Nephron progenitor cell (in vitro differentiated cells): ENCODE measurements around the gene ETV7.

ENCODE experiments used
- DNase-seq: peaks from one replicate; pipeline ENCODE4 v3.0.0; 2021
- H3K27ac Mint-ChIP-seq: 2 replicates; pipeline ENCODE4 v1.8.0; 2021; ENCODE audit warnings: mild to moderate bottlenecking, moderate library complexity, mixed read lengths
- H3K27me3 Mint-ChIP-seq: 2 replicates; pipeline ENCODE4 v1.8.0; 2021; ENCODE audit warnings: mild to moderate bottlenecking, low read depth, mixed read lengths; ENCODE audit not compliant: poor library complexity
- H3K36me3 Mint-ChIP-seq: 2 replicates; pipeline ENCODE4 v1.8.0; 2021; ENCODE audit warnings: low read depth, mixed read lengths
- H3K4me1 Mint-ChIP-seq: 2 replicates; pipeline ENCODE4 v1.8.0; 2021; ENCODE audit warnings: mixed read lengths
- H3K4me3 Mint-ChIP-seq: 2 replicates; pipeline ENCODE4 v1.8.0; 2021; ENCODE audit warnings: mild to moderate bottlenecking, moderate library complexity, mixed read lengths
- H3K9me3 Mint-ChIP-seq: 2 replicates; pipeline ENCODE4 v1.8.0; 2021; ENCODE audit warnings: mild to moderate bottlenecking, moderate library complexity, mixed read lengths
- TF ChIP-seq, protein P1 (sequence below): fragments of 200-600 bp; sonication (generic); IDR thresholded peaks from 2 replicates; pipeline ENCODE4 v1.5.0; 2021; ENCODE audit warnings: antibody characterized with exemption

ETV7 gene

DNA sequence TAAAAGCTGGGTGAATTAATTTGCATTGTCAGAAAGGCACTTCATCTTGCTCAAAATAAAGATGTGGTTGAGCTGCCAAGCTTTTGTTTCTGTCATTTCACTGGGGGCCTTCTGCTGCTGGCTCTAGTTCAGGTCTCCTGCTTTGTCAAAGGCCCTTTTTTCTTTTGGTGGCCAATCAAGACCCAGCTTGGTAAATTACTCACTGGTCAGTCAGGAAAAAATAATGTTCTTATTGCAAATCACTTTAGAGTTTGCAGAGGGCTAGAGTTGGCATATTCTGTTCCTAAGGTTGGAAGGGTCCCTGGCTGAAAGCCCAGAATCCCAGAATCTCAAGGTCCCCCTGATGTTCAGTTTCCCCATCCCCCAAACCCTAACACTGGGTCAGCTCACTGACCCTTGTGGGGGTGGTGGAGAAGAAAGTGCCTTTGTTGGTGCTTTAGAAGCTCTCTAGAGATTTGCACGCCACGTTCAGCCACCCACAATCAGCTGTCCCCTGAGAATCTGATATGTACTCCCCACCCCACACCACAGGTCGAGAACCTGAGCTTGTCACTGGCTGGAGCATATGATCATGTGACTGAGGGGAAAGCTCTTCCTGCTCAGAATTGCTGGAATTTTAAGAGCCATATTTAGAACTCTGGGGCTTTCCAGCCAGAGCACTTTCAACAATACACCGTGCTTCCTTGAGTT is 29.1 kb downstream of the ETV7 start:
- DNase-seq, result no peak
- TF ChIP-seq, protein P1, sequence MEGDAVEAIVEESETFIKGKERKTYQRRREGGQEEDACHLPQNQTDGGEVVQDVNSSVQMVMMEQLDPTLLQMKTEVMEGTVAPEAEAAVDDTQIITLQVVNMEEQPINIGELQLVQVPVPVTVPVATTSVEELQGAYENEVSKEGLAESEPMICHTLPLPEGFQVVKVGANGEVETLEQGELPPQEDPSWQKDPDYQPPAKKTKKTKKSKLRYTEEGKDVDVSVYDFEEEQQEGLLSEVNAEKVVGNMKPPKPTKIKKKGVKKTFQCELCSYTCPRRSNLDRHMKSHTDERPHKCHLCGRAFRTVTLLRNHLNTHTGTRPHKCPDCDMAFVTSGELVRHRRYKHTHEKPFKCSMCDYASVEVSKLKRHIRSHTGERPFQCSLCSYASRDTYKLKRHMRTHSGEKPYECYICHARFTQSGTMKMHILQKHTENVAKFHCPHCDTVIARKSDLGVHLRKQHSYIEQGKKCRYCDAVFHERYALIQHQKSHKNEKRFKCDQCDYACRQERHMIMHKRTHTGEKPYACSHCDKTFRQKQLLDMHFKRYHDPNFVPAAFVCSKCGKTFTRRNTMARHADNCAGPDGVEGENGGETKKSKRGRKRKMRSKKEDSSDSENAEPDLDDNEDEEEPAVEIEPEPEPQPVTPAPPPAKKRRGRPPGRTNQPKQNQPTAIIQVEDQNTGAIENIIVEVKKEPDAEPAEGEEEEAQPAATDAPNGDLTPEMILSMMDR, result no peak
- Mint-ChIP-seq H3K4me1 (peaks cover 8% of the 10 kb centered on the region), H3K4me3 (no peak overlapping the region), H3K36me3 (no peaks in the 10 kb centered on the region), H3K27ac (no peak overlapping the region), H3K27me3 (peaks cover 18% of the 10 kb centered on the region), H3K9me3 (peaks cover 7% of the 10 kb centered on the region)

DNA sequence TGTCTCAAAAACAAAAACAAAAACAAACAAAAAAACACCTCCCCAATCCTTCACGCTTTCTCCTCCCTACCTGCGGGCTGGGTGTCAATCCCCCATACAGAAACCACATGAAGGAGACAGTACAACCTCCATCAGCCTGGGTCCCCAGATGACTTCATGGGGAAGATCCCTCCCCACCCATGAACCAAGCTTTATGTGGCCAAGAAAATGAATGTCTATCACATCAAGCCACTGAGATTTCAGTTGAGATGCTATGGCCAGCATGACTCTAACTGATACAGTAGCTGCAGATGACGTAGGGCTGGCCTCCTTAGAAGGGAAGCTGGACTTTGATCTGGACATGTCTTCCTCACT is 29.6 kb downstream of the ETV7 start:
- Mint-ChIP-seq H3K36me3 (no peaks in the 10 kb centered on the region), H3K27ac (no peak overlapping the region), H3K27me3 (peaks cover 15% of the 10 kb centered on the region), H3K4me3 (no peak overlapping the region), H3K4me1 (peaks cover 8% of the 10 kb centered on the region), H3K9me3 (peaks cover 13% of the 10 kb centered on the region)
- TF ChIP-seq, protein P1, result no peak
- no peak for DNase-seq

DNA sequence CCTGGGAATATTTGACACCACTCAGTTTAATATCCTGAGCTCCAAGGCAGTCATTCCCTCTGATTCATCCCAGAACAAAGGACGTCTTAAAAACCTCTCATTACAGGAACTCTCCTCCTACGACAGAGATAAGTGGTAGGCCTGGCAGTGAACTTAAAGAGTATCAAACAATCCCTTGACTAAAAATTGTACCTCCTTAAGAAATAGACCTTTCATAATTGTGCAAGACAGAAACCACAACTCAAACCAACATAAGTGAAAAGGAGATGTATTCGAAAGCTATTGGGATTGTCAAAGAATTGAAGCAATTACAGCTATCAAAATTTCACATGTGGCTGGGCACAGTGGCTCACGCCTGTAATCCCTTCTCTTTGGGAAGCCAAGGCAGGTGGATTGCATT is 31.6 kb downstream of the ETV7 start:
- Mint-ChIP-seq H3K4me1 (peaks cover 10% of the 10 kb centered on the region), H3K9me3 (peaks cover 17% of the 10 kb centered on the region), H3K4me3 (no peak overlapping the region), H3K27ac (no peak overlapping the region), H3K27me3 (peaks cover 12% of the 10 kb centered on the region), H3K36me3 (no peaks in the 10 kb centered on the region)
- TF ChIP-seq, protein P1, result no peak
- no peak for DNase-seq

DNA sequence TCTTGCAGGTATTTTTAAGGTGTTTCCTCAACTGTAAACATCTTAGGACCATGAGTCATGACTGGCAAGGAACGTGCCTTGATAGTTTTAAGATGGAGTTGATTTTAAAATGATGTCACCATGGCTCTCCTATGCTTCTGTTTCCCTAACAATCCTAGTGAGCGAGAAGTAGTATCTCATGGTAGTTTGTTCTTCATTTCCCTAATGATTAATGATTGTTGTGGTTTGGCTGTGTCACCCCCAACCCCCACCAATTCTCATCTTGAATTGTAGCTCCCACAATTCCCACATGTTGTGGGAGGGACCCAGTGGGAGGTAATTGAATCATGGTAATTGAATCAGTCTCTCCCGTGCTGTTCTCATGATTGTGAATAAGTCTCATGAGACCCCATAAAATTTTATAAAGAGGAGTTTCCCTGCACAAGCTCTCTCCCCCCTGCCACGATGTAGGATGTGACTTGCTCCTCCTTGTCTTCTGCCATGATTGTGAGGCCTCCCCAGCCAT is 34.0 kb downstream of the ETV7 start:
- H3K4me3 Mint-ChIP-seq, result no peak overlapping the region
- H3K4me1 Mint-ChIP-seq, result peaks cover 14% of the 10 kb centered on the region
- H3K9me3 Mint-ChIP-seq, result peaks cover 17% of the 10 kb centered on the region
- DNase-seq, result no peak
- TF ChIP-seq, protein P1, result no peak
- no peak overlapping the region for H3K27ac Mint-ChIP-seq
- no peaks in the 10 kb centered on the region for H3K36me3 Mint-ChIP-seq
- peaks cover 15% of the 10 kb centered on the region for H3K27me3 Mint-ChIP-seq

DNA sequence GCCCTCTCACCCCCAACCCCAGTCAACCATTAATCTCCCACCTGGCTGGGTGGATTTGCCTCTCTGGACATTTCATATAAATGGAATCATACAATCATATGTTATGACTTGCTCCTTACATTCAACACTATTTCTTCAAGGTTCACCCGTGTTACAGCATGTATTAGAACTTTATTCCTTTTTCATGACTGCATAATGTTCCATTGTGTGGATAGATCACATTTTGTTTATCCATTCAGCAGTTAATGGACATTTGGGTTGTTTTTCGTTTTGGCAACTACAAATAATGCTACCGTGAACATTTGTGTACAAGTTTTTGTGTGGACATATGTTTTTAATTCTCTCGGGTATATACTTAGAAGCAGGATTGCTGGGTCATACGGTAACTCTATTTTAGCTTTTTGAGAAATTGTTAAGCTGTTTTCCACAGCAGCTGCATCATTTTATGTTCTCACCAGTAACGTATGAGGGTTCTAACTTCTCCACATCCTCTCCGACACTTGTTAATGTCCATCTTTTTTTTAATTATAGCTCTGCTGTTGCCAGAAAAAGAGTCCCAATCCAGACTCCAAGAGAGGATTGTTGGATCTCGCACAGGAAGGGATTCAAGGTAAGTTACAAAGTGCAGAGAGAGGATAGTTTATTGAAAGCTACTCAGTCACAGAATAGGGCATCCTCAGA is 34.9 kb downstream of the ETV7 start:
- H3K27me3 Mint-ChIP-seq, result peaks cover 15% of the 10 kb centered on the region
- peaks cover 17% of the 10 kb centered on the region for H3K9me3 Mint-ChIP-seq
- H3K4me3 Mint-ChIP-seq, result no peak overlapping the region
- H3K27ac Mint-ChIP-seq, result no peak overlapping the region
- H3K36me3 Mint-ChIP-seq, result no peaks in the 10 kb centered on the region
- no peak for DNase-seq
- TF ChIP-seq, protein P1, result no peak
- H3K4me1 Mint-ChIP-seq, result peaks cover 18% of the 10 kb centered on the region
